BLaER1 (cell line): ENCODE measurements around the gene ZNF593OS.
A peak's percentile ranks its signal among the peaks of the same experiment; 100 is the strongest.

Source experiments
- H3K27ac ChIP-seq: shearing (Covaris generic); formaldehyde crosslinking; 2 replicates; pipeline ENCODE4 v1.8.1; 2022
- H3K27me3 ChIP-seq: shearing (Covaris generic); formaldehyde crosslinking; 2 replicates; pipeline ENCODE4 v1.8.1; 2022
- H3K36me3 ChIP-seq: shearing (Covaris generic); formaldehyde crosslinking; 2 replicates; pipeline ENCODE4 v1.8.1; 2022
- H3K4me1 ChIP-seq: shearing (Covaris generic); formaldehyde crosslinking; 2 replicates; pipeline ENCODE4 v1.8.1; 2022
- H3K4me2 ChIP-seq: shearing (Covaris generic); formaldehyde crosslinking; 2 replicates; pipeline ENCODE4 v1.8.1; 2022
- H3K4me3 ChIP-seq: shearing (Covaris generic); formaldehyde crosslinking; 2 replicates; pipeline ENCODE4 v1.8.1; 2022
- H3K9ac ChIP-seq: shearing (Covaris generic); formaldehyde crosslinking; 2 replicates; pipeline ENCODE4 v1.8.1; 2022
- H3K9me3 ChIP-seq: shearing (Covaris generic); formaldehyde crosslinking; 2 replicates; pipeline ENCODE4 v1.8.1; 2022
- H4K20me1 ChIP-seq: shearing (Covaris generic); formaldehyde crosslinking; 2 replicates; pipeline ENCODE4 v1.8.1; 2022
- Cebpa-rat ChIP-seq: shearing (Covaris generic); IDR thresholded peaks from 2 replicates; pipeline ENCODE4 v1.8.1; 2022

Gene ZNF593OS

GRCh38 chr1:26148887-26149286 lies 22.7 kb downstream of the ZNF593OS start:
- H3K27ac ChIP-seq, result no peak overlapping the region
- peaks cover 25% of the 10 kb centered on the region for H3K4me1 ChIP-seq
- no peaks in the 10 kb centered on the region for H3K27me3 ChIP-seq
- no peak overlapping the region for H3K9ac ChIP-seq
- no peaks in the 10 kb centered on the region for H3K9me3 ChIP-seq
- TF ChIP-seq Cebpa-rat, result no peak
- H4K20me1 ChIP-seq, result no peaks in the 10 kb centered on the region
- H3K4me3 ChIP-seq, result no peak overlapping the region
- no peak overlapping the region for H3K4me2 ChIP-seq
- no peaks in the 10 kb centered on the region for H3K36me3 ChIP-seq

DNA sequence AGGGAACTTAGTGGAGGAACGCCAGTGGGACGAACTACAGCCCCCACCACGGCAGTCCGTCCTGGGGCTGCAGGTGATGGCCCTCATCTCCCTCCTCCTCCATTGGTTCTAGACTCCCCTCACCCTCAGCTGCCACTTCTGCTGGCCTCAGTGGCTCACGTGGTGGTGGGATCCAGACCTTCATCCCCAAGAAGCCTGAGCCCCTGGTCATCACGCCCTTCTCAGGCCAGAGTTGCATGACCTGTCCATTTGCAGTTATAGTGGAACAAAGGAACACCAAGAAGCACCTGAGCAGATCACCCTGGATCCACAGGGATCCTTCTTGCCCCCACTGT lies 25.7 kb downstream of the ZNF593OS start:
- Histone ChIP-seq H3K27me3 (no peaks in the 10 kb centered on the region), H3K4me3 (no peak overlapping the region), H4K20me1 (no peaks in the 10 kb centered on the region), H3K9ac (no peak overlapping the region), H3K9me3 (no peaks in the 10 kb centered on the region), H3K36me3 (no peaks in the 10 kb centered on the region), H3K4me2 (no peak overlapping the region), H3K27ac (no peak overlapping the region), H3K4me1 (0 out of 2 replicates have a peak, but pooled peaks cover 9% of the 10 kb centered on the region)
- TF ChIP-seq Cebpa-rat, result no peak

DNA sequence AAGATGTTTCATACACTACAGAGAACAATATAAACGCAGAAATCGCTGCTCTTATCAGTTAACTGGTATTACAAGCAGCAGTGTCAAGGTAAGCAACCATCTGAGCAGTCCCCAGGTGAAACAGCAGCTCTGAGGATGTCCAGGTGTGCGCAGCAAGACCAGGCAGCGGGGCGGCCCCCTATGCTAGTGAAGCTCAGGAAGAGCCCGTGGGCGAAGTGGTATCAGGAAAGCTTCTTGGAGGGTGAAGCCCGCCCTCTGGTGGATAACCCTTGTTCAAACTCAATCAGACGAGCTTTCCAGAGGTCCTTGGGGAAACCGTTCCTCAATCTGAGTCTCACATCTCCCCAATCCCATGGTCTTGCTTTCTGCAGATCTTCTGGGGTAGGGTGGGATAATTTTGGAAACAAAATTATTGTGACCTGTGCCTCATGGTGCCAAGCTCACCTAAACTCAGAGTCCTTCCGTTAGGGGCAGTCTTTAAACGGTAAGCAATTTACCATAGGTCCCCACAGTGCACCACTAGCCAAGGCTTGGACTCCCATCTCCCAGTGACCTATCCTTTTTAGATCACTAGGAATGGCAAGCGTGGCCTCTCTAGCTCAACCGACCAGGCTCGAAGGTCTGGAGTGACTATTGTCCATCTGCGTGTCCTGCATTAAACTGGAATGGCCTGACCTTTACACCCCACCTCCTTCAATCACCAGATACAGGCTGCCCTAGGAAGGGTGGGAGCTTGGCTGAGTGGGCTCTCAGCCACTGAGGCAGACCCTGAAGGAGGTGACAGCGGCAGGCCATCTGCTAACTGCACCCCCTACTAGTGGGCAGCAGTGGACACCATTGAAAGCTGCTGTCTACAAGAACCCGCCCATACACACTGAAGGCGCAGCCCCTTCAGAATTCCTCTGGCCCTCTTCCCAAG lies 26.3 kb downstream of the ZNF593OS start:
- Histone ChIP-seq H3K4me2 (peak overlapping the region; percentile 21; the same call in 1 of the 2 replicates), H3K36me3 (no peaks in the 10 kb centered on the region), H3K27me3 (no peaks in the 10 kb centered on the region), H3K4me3 (no peak overlapping the region), H4K20me1 (no peaks in the 10 kb centered on the region), H3K27ac (no peak overlapping the region), H3K4me1 (0 out of 2 replicates have a peak, but pooled peaks cover 9% of the 10 kb centered on the region), H3K9me3 (no peaks in the 10 kb centered on the region), H3K9ac (no peak overlapping the region)
- TF ChIP-seq Cebpa-rat, result no peak

DNA sequence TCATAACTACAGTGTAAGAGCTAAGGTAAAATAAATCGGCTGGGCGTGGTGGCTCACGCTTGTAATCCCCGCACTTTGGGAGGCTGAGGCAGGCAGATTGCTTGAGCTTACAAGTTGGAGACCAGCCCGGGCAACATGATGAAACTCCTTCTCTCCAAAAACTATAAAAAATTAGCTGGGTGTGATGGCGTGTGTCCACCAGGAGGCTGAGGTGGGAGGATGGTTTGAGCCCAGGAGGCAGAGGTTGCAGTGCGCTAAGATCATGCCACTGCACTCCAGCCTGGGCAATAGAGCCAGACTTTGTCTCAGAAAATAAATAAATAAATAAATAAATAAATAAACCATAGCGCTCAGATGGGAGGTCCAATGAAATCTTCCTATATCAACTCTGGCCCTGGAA lies 29.5 kb downstream of the ZNF593OS start:
- TF ChIP-seq Cebpa-rat, result no peak
- no peaks in the 10 kb centered on the region for H3K9me3 ChIP-seq
- H3K4me1 ChIP-seq, result peaks cover 30% of the 10 kb centered on the region
- H3K4me3 ChIP-seq, result no peak overlapping the region
- no peaks in the 10 kb centered on the region for H4K20me1 ChIP-seq
- H3K27ac ChIP-seq, result no peak overlapping the region
- no peak overlapping the region for H3K4me2 ChIP-seq
- H3K27me3 ChIP-seq, result no peaks in the 10 kb centered on the region
- no peaks in the 10 kb centered on the region for H3K36me3 ChIP-seq
- H3K9ac ChIP-seq, result no peak overlapping the region

DNA sequence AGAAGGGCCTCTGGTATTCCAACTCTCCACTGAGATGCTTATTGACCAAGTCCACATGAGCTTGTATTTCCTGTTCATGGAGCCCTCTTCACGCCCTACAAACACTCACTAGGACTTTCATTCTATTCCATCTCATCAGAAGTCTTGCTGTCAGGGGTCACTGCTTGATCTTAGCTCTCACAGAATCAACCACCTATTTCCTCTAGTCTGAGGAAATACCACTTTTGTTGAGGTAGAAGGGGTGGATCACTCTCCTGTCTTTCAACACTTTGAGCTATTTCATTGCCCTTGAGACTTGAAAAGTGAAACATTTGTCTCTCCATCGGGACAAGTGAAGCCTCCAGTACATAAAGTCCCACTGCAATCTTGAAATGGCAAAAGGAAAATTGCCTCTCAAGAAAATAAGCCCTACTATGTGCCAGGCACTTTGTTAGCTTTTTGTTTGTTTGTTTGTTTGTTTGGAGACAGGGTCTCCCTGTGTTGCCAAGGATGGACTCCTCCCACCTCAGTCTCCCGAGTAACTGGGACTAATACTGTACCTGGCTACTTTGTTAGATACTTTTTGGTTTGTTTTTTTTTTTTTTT lies 32.6 kb downstream of the ZNF593OS start:
- Histone ChIP-seq H3K36me3 (no peaks in the 10 kb centered on the region), H3K4me1 (peaks cover 24% of the 10 kb centered on the region), H3K27ac (no peak overlapping the region), H3K4me3 (no peak overlapping the region), H3K4me2 (peak overlapping the region; percentile 27), H3K9me3 (peaks cover 11% of the 10 kb centered on the region), H3K9ac (no peak overlapping the region), H4K20me1 (no peaks in the 10 kb centered on the region), H3K27me3 (no peaks in the 10 kb centered on the region)
- no peak for TF ChIP-seq Cebpa-rat

DNA sequence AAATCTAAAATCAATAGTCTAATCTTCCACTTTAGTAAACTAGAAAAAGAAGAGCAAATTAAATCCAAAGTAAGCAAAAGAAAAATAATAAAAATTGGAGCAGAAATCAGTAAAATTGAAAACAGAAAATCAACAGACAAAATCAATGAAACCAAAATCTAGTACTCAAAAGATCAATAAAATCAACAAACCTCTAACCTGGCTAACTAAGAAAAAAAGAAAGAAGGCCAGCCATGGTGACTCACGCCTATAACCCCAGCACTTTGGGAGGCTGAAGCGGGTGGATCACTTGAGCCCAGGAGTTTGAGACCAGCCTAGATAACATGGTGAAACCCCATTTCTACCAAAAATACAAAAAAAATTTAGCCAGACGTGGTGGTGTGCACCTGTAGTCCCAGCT lies 37.2 kb downstream of the ZNF593OS start:
- Histone ChIP-seq H3K27ac (no peak overlapping the region), H3K4me1 (peaks cover 23% of the 10 kb centered on the region), H4K20me1 (no peaks in the 10 kb centered on the region), H3K9ac (no peak overlapping the region), H3K4me2 (no peak overlapping the region), H3K36me3 (no peaks in the 10 kb centered on the region), H3K4me3 (no peak overlapping the region), H3K27me3 (no peaks in the 10 kb centered on the region), H3K9me3 (peaks cover 11% of the 10 kb centered on the region)
- no peak for TF ChIP-seq Cebpa-rat

- Histone ChIP-seq H3K27ac (no peak overlapping the region), H4K20me1 (no peaks in the 10 kb centered on the region), H3K4me3 (no peak overlapping the region), H3K9me3 (peaks cover 11% of the 10 kb centered on the region), H3K27me3 (no peaks in the 10 kb centered on the region), H3K9ac (no peak overlapping the region), H3K4me2 (no peak overlapping the region), H3K4me1 (peaks cover 19% of the 10 kb centered on the region), H3K36me3 (no peaks in the 10 kb centered on the region)
- TF ChIP-seq Cebpa-rat, result no peak
These were observed 38.8 kb downstream of the ZNF593OS start for GRCh38 chr1:26132834-26133167.

DNA sequence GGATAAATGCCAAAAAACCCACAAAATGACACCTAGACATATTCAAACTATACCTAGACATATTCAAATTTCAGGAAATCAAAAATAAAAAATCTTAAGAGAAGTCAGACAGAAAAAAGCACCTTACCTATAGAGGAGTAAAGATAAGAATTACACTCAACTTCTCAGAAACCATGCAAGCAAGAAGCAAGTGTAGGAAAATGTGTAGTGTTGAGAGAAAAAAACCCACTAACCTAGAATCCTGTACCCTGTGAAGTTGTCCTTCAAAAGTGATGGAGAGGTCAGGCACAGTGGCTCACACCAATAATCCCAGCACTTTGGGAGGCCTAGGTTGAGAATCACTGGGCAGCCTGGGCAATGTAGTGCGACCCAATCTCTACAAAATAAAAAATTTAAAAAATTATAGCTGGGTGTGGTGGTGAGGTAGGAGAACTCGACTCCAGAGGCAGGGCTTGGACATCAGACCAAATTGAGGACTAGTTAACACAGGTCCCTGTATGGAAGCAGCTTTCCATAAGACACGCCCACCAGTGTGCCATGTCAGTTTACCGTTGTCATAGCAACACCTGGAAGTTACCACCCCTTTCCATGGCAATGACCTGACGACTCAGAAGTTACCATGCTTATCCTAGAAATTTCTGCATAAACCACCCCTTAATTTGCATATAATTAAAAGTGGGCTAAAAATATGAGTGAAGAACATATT lies 39.4 kb downstream of the ZNF593OS start:
- no peak overlapping the region for H3K4me3 ChIP-seq
- H4K20me1 ChIP-seq, result no peaks in the 10 kb centered on the region
- H3K36me3 ChIP-seq, result no peaks in the 10 kb centered on the region
- no peak overlapping the region for H3K27ac ChIP-seq
- H3K4me2 ChIP-seq, result no peak overlapping the region
- peaks cover 19% of the 10 kb centered on the region for H3K4me1 ChIP-seq
- no peak for TF ChIP-seq Cebpa-rat
- no peaks in the 10 kb centered on the region for H3K27me3 ChIP-seq
- no peak overlapping the region for H3K9ac ChIP-seq
- H3K9me3 ChIP-seq, result peaks cover 11% of the 10 kb centered on the region

DNA sequence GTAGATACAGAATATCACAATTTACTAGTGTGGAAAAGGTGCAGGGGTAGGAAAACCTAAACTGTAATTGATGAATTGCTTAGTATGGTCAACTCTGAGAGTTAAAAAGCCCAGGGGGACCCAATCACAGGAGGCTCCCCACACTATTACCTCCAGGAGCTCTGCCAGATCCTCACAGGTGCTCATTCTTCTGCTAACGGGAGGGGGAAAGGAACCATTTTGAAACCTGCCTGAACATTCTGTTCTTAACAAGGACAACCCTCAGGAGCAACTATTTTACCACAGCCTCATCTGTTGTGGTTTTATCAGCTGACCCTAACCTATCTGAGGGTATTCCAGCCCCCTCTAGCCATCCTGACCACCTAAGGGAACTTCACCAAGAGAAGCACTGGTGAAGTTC lies 40.9 kb downstream of the ZNF593OS start:
- Histone ChIP-seq H3K4me1 (peaks cover 31% of the 10 kb centered on the region), H3K9me3 (peaks cover 11% of the 10 kb centered on the region), H3K4me2 (no peak overlapping the region), H4K20me1 (no peaks in the 10 kb centered on the region), H3K36me3 (no peaks in the 10 kb centered on the region), H3K27me3 (no peaks in the 10 kb centered on the region), H3K27ac (no peak overlapping the region), H3K9ac (no peak overlapping the region), H3K4me3 (no peak overlapping the region)
- no peak for TF ChIP-seq Cebpa-rat

- H3K27ac ChIP-seq, result no peak overlapping the region
- no peak overlapping the region for H3K4me3 ChIP-seq
- no peak overlapping the region for H3K9ac ChIP-seq
- TF ChIP-seq Cebpa-rat, result no peak
- H3K36me3 ChIP-seq, result no peaks in the 10 kb centered on the region
- H3K4me2 ChIP-seq, result no peak overlapping the region
- peaks cover 5% of the 10 kb centered on the region for H3K9me3 ChIP-seq
- peaks cover 39% of the 10 kb centered on the region for H3K4me1 ChIP-seq
- H4K20me1 ChIP-seq, result no peaks in the 10 kb centered on the region
- H3K27me3 ChIP-seq, result no peaks in the 10 kb centered on the region
These were observed 41.9 kb downstream of the ZNF593OS start for GRCh38 chr1:26129778-26130177.
